IMR-90 (cell line): Measurements from ENCODE around the gene ERN1. TPM values are rescaled to one million over a fixed set of nuclear protein-coding genes. Genes with fewer than 3 reads are reported as not detected.

Experiments
- ATAC-seq: fragments of 200-7000 bp; cut with Tn5 transposase; 2 replicates; pipeline ENCODE4 v1.9.1; 2020; ENCODE audit warnings: low read depth, mild to moderate bottlenecking, moderate library complexity
- BruUV-seq: library from RNA; stranded (reverse); fragments of 400-500 nt; replicated peaks from 2 replicates; lab custom pipeline; 2021; lab: Mats Ljungman, UMichigan
- CTCF ChIA-PET: fragments of 300-600 bp; formaldehyde crosslinking; extraction: SDS; loops from one replicate; lab custom pipeline; 2021; ENCODE audit warnings: antibody characterized with exemption; lab: Yijun Ruan, JAX
- POLR2A ChIA-PET: fragments of 300-600 bp; sonication (Branson Sonifier 250); formaldehyde crosslinking; loops from one replicate; lab custom pipeline; 2022; ENCODE audit warnings: antibody characterized with exemption; ENCODE audit not compliant: unreplicated experiment; lab: Charles Lee
- DNase-seq: peaks from one replicate; pipeline ENCODE4 v3.0.0; 2013
- H2AFZ ChIP-seq: replicated peaks from 2 replicates; pipeline ENCODE3; 2013; ENCODE audit warnings: low read length, mild to moderate bottlenecking; ENCODE audit not compliant: poor library complexity
- H2AK5ac ChIP-seq: 2 replicates; pipeline ENCODE4 v1.6.1; 2013; ENCODE audit warnings: low read depth, low read length, inconsistent platforms
- H2AK9ac ChIP-seq: replicated peaks from 2 replicates; pipeline ENCODE3; 2013; ENCODE audit warnings: mild to moderate bottlenecking, low read depth, low read length, moderate library complexity; ENCODE audit not compliant: poor library complexity
- H2BK120ac ChIP-seq: 2 replicates; pipeline ENCODE4 v1.6.1; 2013; ENCODE audit warnings: low read depth, low read length, inconsistent platforms
- H2BK15ac ChIP-seq: 3 replicates; pipeline ENCODE4 v1.6.1; 2013; ENCODE audit warnings: low read depth, low read length, inconsistent platforms
- H2BK20ac ChIP-seq: 2 replicates; pipeline ENCODE4 v1.6.1; 2013; ENCODE audit warnings: low read depth, mild to moderate bottlenecking, inconsistent platforms, low read length, moderate library complexity
- H2BK5ac ChIP-seq: 2 replicates; pipeline ENCODE4 v1.6.1; 2013; ENCODE audit warnings: mild to moderate bottlenecking, low read depth, low read length, inconsistent platforms; ENCODE audit not compliant: poor library complexity, severe bottlenecking
- H3K14ac ChIP-seq: replicated peaks from 2 replicates; pipeline ENCODE4 v1.6.1; 2013; ENCODE audit warnings: low read depth, low read length, inconsistent platforms
- H3K18ac ChIP-seq: 2 replicates; pipeline ENCODE4 v1.6.1; 2013; ENCODE audit warnings: low read depth, low read length, control low read depth
- H3K23ac ChIP-seq: 2 replicates; pipeline ENCODE4 v1.6.1; 2013; ENCODE audit warnings: low read depth, low read length, inconsistent platforms
- H3K27ac ChIP-seq: 2 replicates; pipeline ENCODE4 v1.5.1; 2013; ENCODE audit warnings: mild to moderate bottlenecking, control low read depth, low read length; ENCODE audit not compliant: insufficient read depth
- H3K27me3 ChIP-seq: 2 replicates; pipeline ENCODE4 v1.6.1; 2013; ENCODE audit warnings: low read length; ENCODE audit not compliant: control insufficient read depth, insufficient read depth
- H3K36me3 ChIP-seq: 2 replicates; pipeline ENCODE4 v1.6.1; 2013; ENCODE audit warnings: low read length, mixed read lengths; ENCODE audit not compliant: control insufficient read depth, insufficient read depth
- H3K4ac ChIP-seq: 2 replicates; pipeline ENCODE4 v1.6.1; 2013; ENCODE audit warnings: low read depth, low read length, inconsistent platforms
- H3K4me1 ChIP-seq: 2 replicates; pipeline ENCODE4 v1.6.1; 2013; ENCODE audit warnings: low read length, mixed read lengths; ENCODE audit not compliant: control insufficient read depth, insufficient read depth
- H3K4me2 ChIP-seq: 2 replicates; pipeline ENCODE4 v1.6.1; 2013; ENCODE audit warnings: low read depth, mild to moderate bottlenecking, control low read depth, low read length, moderate library complexity
- H3K4me3 ChIP-seq: 2 replicates; pipeline ENCODE4 v1.5.1; 2013; ENCODE audit warnings: low read depth, mild to moderate bottlenecking, control low read depth, low read length, moderate library complexity; ENCODE audit not compliant: insufficient read depth
- H3K56ac ChIP-seq: 2 replicates; pipeline ENCODE4 v1.6.1; 2013; ENCODE audit warnings: low read length, inconsistent platforms; ENCODE audit not compliant: insufficient read depth; ENCODE audit errors: extremely low read depth
- H3K79me1 ChIP-seq, 2 experiments: 2 replicates each; pipeline ENCODE4 v1.6.1; 2013; ENCODE audit warnings: low read length in 2 of 2, inconsistent platforms in 1 of 2, low read depth in 1 of 2
- H3K9ac ChIP-seq: 2 replicates; pipeline ENCODE4 v1.6.1; 2013; ENCODE audit warnings: low read depth, low read length, control low read depth
- H3K9me1 ChIP-seq: 2 replicates; pipeline ENCODE4 v1.6.1; 2013; ENCODE audit warnings: low read length, inconsistent platforms; ENCODE audit not compliant: insufficient read depth
- H3K9me3 ChIP-seq: 2 replicates; pipeline ENCODE4 v1.6.1; 2013; ENCODE audit warnings: low read length; ENCODE audit not compliant: control insufficient read depth, insufficient read depth
- H4K20me1 ChIP-seq: 2 replicates; pipeline ENCODE4 v1.6.1; 2013; ENCODE audit warnings: low read length, inconsistent platforms; ENCODE audit not compliant: insufficient read depth
- H4K5ac ChIP-seq: 2 replicates; pipeline ENCODE4 v1.6.1; 2013; ENCODE audit warnings: mild to moderate bottlenecking, low read depth, low read length, control low read depth
- H4K8ac ChIP-seq, 2 experiments: 2 replicates each; pipeline ENCODE4 v1.6.1; 2013; ENCODE audit warnings: low read depth in 2 of 2, low read length in 2 of 2, control low read depth in 1 of 2, inconsistent platforms in 1 of 2
- H4K91ac ChIP-seq: 2 replicates; pipeline ENCODE4 v1.6.1; 2013; ENCODE audit warnings: low read depth, low read length, inconsistent platforms; ENCODE audit not compliant: insufficient read depth
- CHD1 ChIP-seq: IDR thresholded peaks from 2 replicates; pipeline ENCODE4 v1.6.1; 2012; ENCODE audit warnings: low read depth, low read length, improper control_type of control experiment
- MAFK ChIP-seq: IDR thresholded peaks from 2 replicates; pipeline ENCODE4 v1.6.1; 2012; ENCODE audit warnings: low read depth, low read length, improper control_type of control experiment
- MAZ ChIP-seq: IDR thresholded peaks from 2 replicates; pipeline ENCODE4 v1.6.1; 2012; ENCODE audit warnings: low read depth, mild to moderate bottlenecking, low read length, improper control_type of control experiment, moderate library complexity, borderline replicate concordance
- NFE2L2 ChIP-seq: fragments of 150-350 bp; IDR thresholded peaks from 2 replicates; pipeline ENCODE4 v1.6.1; 2016; ENCODE audit warnings: low read depth, mild to moderate bottlenecking, low read length
- POLR2A ChIP-seq: IDR thresholded peaks from 2 replicates; pipeline ENCODE4 v1.6.1; 2012; ENCODE audit warnings: mild to moderate bottlenecking, low read depth, low read length
- RAD21 ChIP-seq: IDR thresholded peaks from 2 replicates; pipeline ENCODE4 v1.6.1; 2012; ENCODE audit warnings: low read length, improper control_type of control experiment
- RFX5 ChIP-seq: IDR thresholded peaks from 2 replicates; pipeline ENCODE4 v1.8.0; 2012; ENCODE audit warnings: low read depth, mild to moderate bottlenecking, low read length, moderate library complexity
- WGBS, 2 experiments: methylation state at CpG; one replicate each; pipeline versions ENCODE4 v1.1.5 to v1.1.7; 2013; ENCODE audit warnings: missing lambda C conversion rate in 2 of 2; ENCODE audit not compliant: insufficient read length in 1 of 2; ENCODE audit errors: extremely low coverage in 2 of 2; 5-methylcytosine and 5-hydroxymethylcytosine counted together
- dilution Hi-C: fragments of 300-500 bp; cut with HindIII; formaldehyde crosslinking; loops from one replicate; pipeline ENCODE4 v1.14.3; 2018; ENCODE audit warnings: low sequenced_read_pairs; ENCODE audit not compliant: unreplicated experiment
- in situ Hi-C: fragments of 300-500 bp; cut with MboI; formaldehyde crosslinking; loops from 3 replicates; pipeline ENCODE4 v1.14.3; 2019; ENCODE audit warnings: low sequenced_read_pairs, inconsistent platforms, mixed read lengths
- intact Hi-C: fragments of 100-400 bp; cut with micrococcal nuclease; formaldehyde crosslinking; loops from 2 replicates; pipeline ENCODE4 v1.10.0; 2022
- polyA plus RNA-seq, 3 experiments: library from polyadenylated mRNA; depleted of rRNA; stranded (reverse); fragments of >200 nt; gene quantifications; 2 replicates each; pipeline ENCODE4 v1.2.3, GENCODE V29; 2012; ENCODE audit warnings: low replicate concordance in 1 of 3
- total RNA-seq: library from RNA; depleted of rRNA; stranded (reverse); fragments of >200 nt; gene quantifications from 2 replicates; pipeline ENCODE4 v1.2.3, GENCODE V29; 2012
- TF ChIP-seq, protein P1 (sequence below): conservative IDR thresholded peaks from 2 replicates; pipeline ENCODE4 v1.5.1; 2012; ENCODE audit warnings: mild to moderate bottlenecking, low read depth, low read length, improper control_type of control experiment

Gene ERN1
- total and polyA plus RNA-seq, 2 of the 4 experiments (the other 2 are of a cell fraction) = 2.7 to 4.1 TPM

DNA sequence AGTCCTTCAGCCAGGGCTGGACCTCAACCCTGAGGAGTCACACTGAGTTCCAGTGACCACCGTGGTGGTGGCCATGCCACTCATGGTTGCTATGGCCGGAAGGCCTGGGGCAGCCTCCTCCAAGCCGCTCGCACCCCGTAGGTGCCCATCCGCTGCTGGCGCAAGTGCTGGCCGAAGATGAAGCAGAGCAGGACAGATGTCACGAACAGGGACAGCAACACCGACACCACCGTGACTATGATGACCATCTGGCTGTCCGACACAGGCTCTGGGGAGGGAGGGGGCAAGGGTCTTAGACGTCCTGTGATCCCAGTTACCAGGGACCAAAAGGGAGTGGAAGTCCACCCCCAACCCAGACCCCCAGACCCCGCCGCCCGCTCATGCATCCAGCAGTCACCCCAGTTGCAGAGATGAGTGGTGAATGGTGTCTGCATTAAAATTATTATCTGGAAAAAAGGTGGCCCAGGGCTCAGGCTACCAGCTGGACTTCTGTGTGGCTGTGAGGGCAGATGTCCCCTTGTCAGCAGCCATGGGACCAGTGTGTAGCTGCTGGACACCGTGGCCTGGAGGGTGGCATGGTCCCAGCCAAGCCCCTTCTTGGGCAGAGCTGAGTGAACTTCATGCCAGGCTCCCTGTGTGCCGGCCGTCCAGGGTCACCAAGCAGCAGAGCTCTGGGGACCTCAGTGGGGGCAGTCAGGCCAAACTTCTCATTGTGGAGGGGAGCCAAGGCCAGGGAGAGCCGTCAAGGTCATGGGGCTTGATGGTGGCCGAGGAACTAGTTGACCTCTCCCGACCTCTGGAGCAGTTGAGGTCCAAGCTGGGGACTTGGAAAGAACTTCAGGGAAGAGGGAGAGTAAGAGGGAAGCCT, 127.1 kb downstream of the ERN1 start:
- in situ Hi-C loops (no loop called here), intact Hi-C loops (no loop called here)
- no peak for DNase-seq

More for the DNA sequence above, 127.1 kb downstream of the ERN1 start:
- peaks cover 23% of the 10 kb centered on the region for H3K27me3 ChIP-seq
- H3K56ac ChIP-seq = no peak overlapping the region
- dilution Hi-C loops = no loop called here
- H3K4me2 ChIP-seq = no peak overlapping the region
- H2AFZ ChIP-seq = peak overlapping the region; percentile 32
- H3K18ac ChIP-seq = no peak overlapping the region
- H3K36me3 ChIP-seq = no peaks in the 10 kb centered on the region
- POLR2A ChIA-PET = no interaction called here
- H4K5ac ChIP-seq = no peak overlapping the region
- no peak overlapping the region for H2BK120ac ChIP-seq
- H3K4me3 ChIP-seq = no peak overlapping the region
- CTCF ChIA-PET = no interaction called here
- H3K9ac ChIP-seq = no peak overlapping the region
- H4K91ac ChIP-seq = no peak overlapping the region
- H2BK15ac ChIP-seq = no peak overlapping the region
- H4K20me1 ChIP-seq = no peaks in the 10 kb centered on the region
- no peak for ATAC-seq
- no peak for TF ChIP-seq MAFK
- TF ChIP-seq, protein P1, sequence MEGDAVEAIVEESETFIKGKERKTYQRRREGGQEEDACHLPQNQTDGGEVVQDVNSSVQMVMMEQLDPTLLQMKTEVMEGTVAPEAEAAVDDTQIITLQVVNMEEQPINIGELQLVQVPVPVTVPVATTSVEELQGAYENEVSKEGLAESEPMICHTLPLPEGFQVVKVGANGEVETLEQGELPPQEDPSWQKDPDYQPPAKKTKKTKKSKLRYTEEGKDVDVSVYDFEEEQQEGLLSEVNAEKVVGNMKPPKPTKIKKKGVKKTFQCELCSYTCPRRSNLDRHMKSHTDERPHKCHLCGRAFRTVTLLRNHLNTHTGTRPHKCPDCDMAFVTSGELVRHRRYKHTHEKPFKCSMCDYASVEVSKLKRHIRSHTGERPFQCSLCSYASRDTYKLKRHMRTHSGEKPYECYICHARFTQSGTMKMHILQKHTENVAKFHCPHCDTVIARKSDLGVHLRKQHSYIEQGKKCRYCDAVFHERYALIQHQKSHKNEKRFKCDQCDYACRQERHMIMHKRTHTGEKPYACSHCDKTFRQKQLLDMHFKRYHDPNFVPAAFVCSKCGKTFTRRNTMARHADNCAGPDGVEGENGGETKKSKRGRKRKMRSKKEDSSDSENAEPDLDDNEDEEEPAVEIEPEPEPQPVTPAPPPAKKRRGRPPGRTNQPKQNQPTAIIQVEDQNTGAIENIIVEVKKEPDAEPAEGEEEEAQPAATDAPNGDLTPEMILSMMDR = no peak
- no peak for TF ChIP-seq RAD21
- TF ChIP-seq CHD1 = no peak
- no peak for TF ChIP-seq MAZ
- TF ChIP-seq NFE2L2 = no peak
- no peak for TF ChIP-seq RFX5
- no peak for TF ChIP-seq POLR2A
- H3K79me1 ChIP-seq = no peaks in the 10 kb centered on the region
- H3K4ac ChIP-seq = no peak overlapping the region
- no peak overlapping the region for H3K14ac ChIP-seq
- H2BK20ac ChIP-seq = no peak overlapping the region
- no peaks in the 10 kb centered on the region; the same call in 1 of the 2 replicates for H3K4me1 ChIP-seq
- BruUV-seq = no TSS peak
- H3K9me3 ChIP-seq = no peaks in the 10 kb centered on the region
- peaks cover 5% of the 10 kb centered on the region for H3K9me1 ChIP-seq
- H2BK5ac ChIP-seq = no peak overlapping the region
- H3K27ac ChIP-seq = no peak overlapping the region
- no peak overlapping the region for H4K8ac ChIP-seq
- no peak overlapping the region for H2AK5ac ChIP-seq
- WGBS, 2 experiments = 76% methylated on average over 13 of the region's 22 CpGs; no CpG with 5 or more reads in 1 of the 2 experiments
- H3K23ac ChIP-seq = no peak overlapping the region
- no peak overlapping the region for H2AK9ac ChIP-seq
